OCI-LY1 (cell line): ENCODE results near the gene KCNK17.

Experiments
- EZH2 ChIP-seq: fragments of 200-600 bp; sonication (generic), shearing (Covaris generic); IDR thresholded peaks from 2 replicates; pipeline ENCODE4 v1.8.0; 2017; ENCODE audit warnings: borderline replicate concordance, mixed run types, mild to moderate bottlenecking, antibody characterized with exemption, low read length, moderate library complexity, mixed read lengths
- TF ChIP-seq, protein P1 (sequence below): fragments of 200-600 bp; sonication (generic), shearing (Covaris generic); IDR thresholded peaks from 2 replicates; pipeline ENCODE4 v1.5.1; 2017; ENCODE audit warnings: mild to moderate bottlenecking, antibody characterized with exemption, low read length, moderate library complexity, mixed read lengths

DNA sequence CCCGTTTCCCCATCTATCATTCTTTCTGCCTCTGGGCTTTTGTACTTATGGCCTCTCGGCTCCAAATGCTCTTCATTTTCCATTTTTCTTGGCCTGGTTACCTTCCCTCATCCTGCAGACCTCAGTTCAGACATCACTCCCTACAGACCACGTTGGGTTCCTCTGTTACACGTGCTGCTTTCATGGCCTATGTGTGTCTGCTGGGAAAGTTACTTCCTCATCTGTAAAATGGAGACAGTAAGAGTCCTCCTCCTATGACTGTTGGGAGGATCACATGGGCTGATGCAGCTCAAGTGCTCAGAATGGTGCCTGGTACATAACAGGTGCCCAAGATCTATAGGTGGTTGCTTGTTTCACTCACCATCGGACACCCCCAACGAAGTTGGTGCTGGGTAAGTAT, 13.5 kb downstream of the KCNK17 start:
- TF ChIP-seq, protein P1, sequence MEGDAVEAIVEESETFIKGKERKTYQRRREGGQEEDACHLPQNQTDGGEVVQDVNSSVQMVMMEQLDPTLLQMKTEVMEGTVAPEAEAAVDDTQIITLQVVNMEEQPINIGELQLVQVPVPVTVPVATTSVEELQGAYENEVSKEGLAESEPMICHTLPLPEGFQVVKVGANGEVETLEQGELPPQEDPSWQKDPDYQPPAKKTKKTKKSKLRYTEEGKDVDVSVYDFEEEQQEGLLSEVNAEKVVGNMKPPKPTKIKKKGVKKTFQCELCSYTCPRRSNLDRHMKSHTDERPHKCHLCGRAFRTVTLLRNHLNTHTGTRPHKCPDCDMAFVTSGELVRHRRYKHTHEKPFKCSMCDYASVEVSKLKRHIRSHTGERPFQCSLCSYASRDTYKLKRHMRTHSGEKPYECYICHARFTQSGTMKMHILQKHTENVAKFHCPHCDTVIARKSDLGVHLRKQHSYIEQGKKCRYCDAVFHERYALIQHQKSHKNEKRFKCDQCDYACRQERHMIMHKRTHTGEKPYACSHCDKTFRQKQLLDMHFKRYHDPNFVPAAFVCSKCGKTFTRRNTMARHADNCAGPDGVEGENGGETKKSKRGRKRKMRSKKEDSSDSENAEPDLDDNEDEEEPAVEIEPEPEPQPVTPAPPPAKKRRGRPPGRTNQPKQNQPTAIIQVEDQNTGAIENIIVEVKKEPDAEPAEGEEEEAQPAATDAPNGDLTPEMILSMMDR = no peak
- TF ChIP-seq EZH2 = no peak
